NT2/D1 (cell line): Measurements from ENCODE around the gene HSD11B1.

Source experiments
- DNase-seq: peaks from one replicate; pipeline ENCODE4 v3.0.0-alpha.2; 2011; ENCODE audit warnings: low read depth, low spot score
- H3K27me3 ChIP-seq: 2 replicates; pipeline ENCODE4 v1.6.0; 2011; ENCODE audit warnings: mild to moderate bottlenecking; ENCODE audit not compliant: insufficient read length, insufficient read depth
- H3K36me3 ChIP-seq: 2 replicates; pipeline ENCODE4 v1.6.1; 2011; ENCODE audit warnings: mild to moderate bottlenecking, low read length, mixed read lengths; ENCODE audit not compliant: insufficient read depth, insufficient read length
- H3K4me1 ChIP-seq: 2 replicates; pipeline ENCODE4 v1.5.1; 2011; ENCODE audit not compliant: insufficient read depth, insufficient read length
- H3K4me3 ChIP-seq: 2 replicates; pipeline ENCODE4 v1.5.1; 2011; ENCODE audit warnings: low read depth; ENCODE audit not compliant: insufficient read length
- H3K9ac ChIP-seq: 2 replicates; pipeline ENCODE4 v1.6.0; 2011; ENCODE audit warnings: low read depth; ENCODE audit not compliant: insufficient read length
- H3K9me3 ChIP-seq: 2 replicates; pipeline ENCODE4 v1.5.1; 2011; ENCODE audit warnings: mild to moderate bottlenecking, low read length; ENCODE audit not compliant: insufficient read depth
- SUZ12 ChIP-seq: IDR thresholded peaks from 2 replicates; pipeline ENCODE4 v1.6.1; 2011; ENCODE audit not compliant: insufficient read length, insufficient read depth; ENCODE audit errors: extremely low read depth
- YY1 ChIP-seq: IDR thresholded peaks from 2 replicates; pipeline ENCODE4 v1.6.1; 2011; ENCODE audit not compliant: insufficient read length, insufficient read depth
- ZNF274 ChIP-seq: IDR thresholded peaks from 2 replicates; pipeline ENCODE4 v1.6.1; 2011; ENCODE audit warnings: mild to moderate bottlenecking, low read depth, low read length

The HSD11B1 gene

DNA sequence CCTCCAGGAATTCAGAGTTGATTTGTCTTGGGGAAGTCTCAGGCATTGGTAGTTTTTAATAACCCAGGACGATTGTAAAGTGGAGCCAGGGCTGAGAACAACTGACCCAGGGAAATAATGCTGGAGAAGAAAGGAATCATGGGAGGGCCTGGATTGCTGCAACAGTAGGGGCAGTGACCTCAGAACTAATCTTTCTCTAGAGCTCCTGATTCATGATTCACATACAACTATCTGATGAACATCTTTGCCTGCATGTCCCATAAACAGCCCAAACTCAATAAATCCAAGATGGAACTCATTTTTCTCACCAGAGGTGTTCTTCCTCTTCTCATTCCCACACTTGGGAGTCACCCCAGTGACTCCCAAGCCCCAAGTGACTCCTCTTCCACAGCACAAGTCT is 37.5 kb upstream of the HSD11B1 start:
- H3K4me1 ChIP-seq, result no peaks in the 10 kb centered on the region

DNA sequence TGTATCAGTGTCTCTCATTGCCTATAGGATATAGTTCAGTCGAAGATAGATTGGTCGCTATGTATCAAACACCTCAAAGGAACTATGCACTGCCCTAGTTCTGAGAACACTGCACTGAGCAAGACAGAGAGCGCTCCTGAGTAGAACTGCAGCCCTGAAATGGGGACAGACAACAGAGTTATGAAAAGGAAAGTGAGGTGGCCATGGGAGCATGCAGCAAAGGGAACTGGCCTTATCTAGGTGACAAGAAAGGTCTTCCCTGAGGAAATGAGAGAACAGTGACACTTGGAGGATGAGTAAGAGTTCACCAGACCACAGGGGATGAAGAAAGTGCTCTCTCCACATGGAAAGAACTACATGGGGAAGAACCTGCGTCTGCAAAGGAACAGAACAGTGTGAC is 36.9 kb upstream of the HSD11B1 start:
- no peaks in the 10 kb centered on the region for H3K9me3 ChIP-seq
- no peaks in the 10 kb centered on the region for H3K4me1 ChIP-seq
- DNase-seq, result no peak
- no peak overlapping the region for H3K9ac ChIP-seq
- TF ChIP-seq SUZ12, result no peak
- no peak for TF ChIP-seq ZNF274
- TF ChIP-seq YY1, result no peak
- no peaks in the 10 kb centered on the region for H3K36me3 ChIP-seq
- no peak overlapping the region for H3K4me3 ChIP-seq
- H3K27me3 ChIP-seq, result peaks cover 10% of the 10 kb centered on the region

More for the DNA sequence above, 37.5 kb upstream of the HSD11B1 start:
- DNase-seq, result no peak
- Histone ChIP-seq H3K9ac (no peak overlapping the region), H3K27me3 (peaks cover 6% of the 10 kb centered on the region), H3K9me3 (no peaks in the 10 kb centered on the region), H3K4me3 (no peak overlapping the region), H3K36me3 (no peaks in the 10 kb centered on the region)
- TF ChIP-seq SUZ12, result no peak
- no peak for TF ChIP-seq ZNF274
- no peak for TF ChIP-seq YY1

DNA sequence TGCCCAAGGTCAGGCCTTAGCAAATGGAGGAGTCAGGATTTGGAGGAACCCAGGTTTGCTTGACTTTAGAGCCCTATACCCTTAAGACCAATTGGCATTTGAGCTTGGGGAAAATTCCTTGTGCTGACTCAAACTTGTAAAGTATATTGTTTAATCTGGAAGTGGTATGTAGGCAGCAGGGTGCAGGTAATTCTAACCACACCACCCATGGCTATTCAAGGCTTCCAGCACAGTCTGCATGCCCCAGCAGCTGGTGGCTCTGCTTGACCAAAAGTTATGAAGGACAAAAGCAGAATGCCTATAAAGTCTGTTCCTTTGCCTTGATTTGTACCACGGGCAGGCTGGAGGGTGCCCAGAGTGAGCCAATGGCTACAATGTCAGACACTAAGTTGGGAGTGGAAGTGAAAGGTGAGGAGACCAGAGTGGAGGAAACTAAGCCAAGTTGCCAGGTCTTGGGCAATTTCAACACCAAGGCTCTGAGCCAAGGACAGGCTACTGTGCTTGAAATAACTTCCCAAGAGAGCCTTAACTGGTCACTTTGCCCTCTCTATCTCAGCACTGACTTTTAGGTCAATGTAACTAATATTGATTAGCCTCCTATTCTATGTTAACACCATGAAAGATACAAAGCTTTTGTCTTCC is 34.1 kb upstream of the HSD11B1 start:
- TF ChIP-seq SUZ12, result no peak
- no peak for TF ChIP-seq YY1
- TF ChIP-seq ZNF274, result no peak
- Histone ChIP-seq H3K4me1 (no peaks in the 10 kb centered on the region), H3K27me3 (peaks cover 38% of the 10 kb centered on the region), H3K9me3 (no peaks in the 10 kb centered on the region), H3K4me3 (no peak overlapping the region), H3K9ac (no peak overlapping the region), H3K36me3 (no peaks in the 10 kb centered on the region)
- DNase-seq, result no peak

DNA sequence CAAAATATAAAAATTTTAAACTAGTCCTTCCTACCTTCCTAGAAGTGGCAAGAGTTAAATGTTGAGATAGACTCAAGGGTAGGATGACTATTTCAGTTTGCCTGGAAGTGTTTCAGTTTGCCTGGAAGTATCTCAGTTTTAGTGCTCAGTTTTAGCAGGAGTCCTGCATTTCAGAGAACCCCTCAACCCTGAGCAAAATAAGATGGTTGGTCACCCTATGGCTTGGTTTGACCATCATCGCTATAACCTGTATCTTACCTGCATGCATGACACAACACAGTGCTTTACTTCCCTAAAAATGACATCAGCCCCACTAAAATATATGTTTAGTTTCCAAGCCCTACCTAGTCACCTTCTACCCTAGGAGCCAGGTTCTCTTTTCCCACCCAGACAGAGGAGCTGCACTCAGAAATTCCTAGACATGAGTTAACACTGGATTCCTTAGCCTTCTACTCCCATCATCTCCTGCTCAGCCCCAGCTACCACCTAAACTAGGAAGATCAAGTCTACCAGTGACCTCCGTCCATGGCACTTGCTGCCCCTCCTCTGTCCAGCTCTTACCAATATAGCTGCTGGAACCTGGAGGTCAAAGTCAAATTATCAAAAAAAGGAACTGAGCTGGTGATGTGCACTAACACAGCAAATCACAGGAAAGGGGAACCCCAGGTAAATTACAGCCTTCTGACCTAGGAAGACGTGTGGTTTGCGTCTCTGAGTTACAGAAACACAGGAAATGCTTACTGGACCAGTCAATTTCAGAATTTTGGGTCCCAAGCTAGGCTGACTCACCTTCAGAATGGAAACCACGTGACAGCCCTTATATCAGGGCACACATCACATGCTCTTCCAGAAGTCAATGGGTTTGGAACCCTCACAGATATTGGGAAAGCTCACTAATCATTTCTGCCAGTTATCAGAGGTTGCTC is 31.7 kb upstream of the HSD11B1 start:
- no peak for TF ChIP-seq SUZ12
- no peak for TF ChIP-seq YY1
- TF ChIP-seq ZNF274, result no peak
- Histone ChIP-seq H3K4me1 (no peaks in the 10 kb centered on the region), H3K36me3 (no peaks in the 10 kb centered on the region), H3K9ac (no peak overlapping the region), H3K27me3 (peaks cover 62% of the 10 kb centered on the region), H3K9me3 (no peaks in the 10 kb centered on the region), H3K4me3 (no peak overlapping the region)
- DNase-seq, result no peak

DNA sequence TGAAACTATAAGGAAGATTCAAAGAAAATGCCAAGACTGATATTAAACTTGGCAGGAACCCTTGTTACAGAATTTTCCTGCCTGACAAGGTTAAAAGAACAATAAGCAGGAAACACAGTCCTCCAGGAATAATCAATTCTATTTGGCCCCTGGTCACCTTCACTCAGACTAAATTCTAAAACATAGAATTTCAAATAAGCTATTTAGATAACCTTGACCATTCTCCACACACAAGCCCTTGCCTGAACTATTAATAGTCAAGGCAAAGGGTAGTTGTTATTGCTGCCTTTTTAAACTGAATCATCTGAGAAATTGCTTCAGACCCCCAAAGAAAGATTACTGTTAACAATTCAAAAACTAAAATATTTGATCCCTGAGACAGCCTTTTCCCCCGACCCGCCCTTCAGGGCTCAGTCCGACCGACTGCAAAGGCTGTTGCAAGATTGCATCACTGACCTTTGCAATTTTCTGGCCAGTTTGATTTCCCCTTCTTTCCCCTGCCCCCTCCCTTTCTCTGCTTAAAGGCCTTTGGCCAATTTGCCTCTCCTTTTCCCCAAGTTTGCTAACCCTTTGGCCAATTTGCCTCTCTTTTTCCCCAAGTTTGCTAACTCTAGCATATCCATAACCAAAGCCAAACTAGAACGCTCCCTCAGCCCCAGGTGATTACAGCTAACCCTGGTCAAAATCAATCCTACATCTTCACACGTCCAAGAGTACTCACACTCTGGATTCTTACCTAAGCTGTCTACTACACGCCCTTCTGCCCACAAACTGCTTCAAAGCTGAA is 30.8 kb upstream of the HSD11B1 start:
- Histone ChIP-seq H3K4me1 (no peaks in the 10 kb centered on the region), H3K9me3 (no peaks in the 10 kb centered on the region), H3K27me3 (peaks cover 68% of the 10 kb centered on the region), H3K36me3 (no peaks in the 10 kb centered on the region), H3K4me3 (no peak overlapping the region), H3K9ac (no peak overlapping the region)
- TF ChIP-seq YY1 (no peak), ZNF274 (no peak), SUZ12 (no peak)
- DNase-seq, result no peak

DNA sequence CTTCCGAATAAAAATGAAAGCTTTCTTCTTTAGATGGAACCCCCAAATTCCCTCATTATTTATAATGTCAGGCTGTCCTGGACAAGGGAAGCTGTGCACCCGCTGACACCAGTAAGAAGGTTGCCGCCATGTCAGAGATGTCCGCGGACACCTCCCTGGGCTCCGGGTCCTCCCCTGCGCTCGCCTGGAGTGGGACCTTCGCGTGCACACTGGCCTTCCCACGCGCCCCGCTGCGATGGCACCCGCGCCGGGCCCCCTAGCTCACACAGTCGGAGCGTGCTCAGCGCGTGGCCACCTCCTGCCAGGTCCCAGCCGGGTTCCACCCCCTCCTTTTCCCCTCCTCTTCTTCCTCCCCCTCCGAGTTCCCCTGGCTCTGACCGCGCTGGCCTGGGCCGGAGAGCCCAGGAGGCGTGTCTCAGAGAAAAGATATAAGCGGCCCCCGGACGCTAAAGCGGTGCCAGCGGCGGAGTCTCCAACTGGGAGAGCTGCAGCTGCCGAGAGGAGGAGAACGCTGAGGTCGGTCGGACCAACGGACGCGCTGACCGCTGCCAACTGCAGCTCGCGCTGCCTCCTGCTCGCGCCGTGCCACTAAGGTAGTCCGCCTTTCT is 29.6 kb upstream of the HSD11B1 start, which contains the start of gene G0S2:
Gene G0S2 (plus strand): TSS at position 456 of the 608 bp plus-strand sequence. CDS start 273 bp downstream, outside the sequence.
- H3K36me3 ChIP-seq, result no peaks in the 10 kb centered on the region
- DNase-seq, result peak; percentile 15
- H3K9ac ChIP-seq, result peak within 1 kb of the TSS; percentile 61
- peak within 1 kb of the TSS; percentile 65 for H3K4me3 ChIP-seq
- H3K4me1 ChIP-seq, result no peaks in the 10 kb centered on the region
- H3K9me3 ChIP-seq, result no peaks in the 10 kb centered on the region
- TF ChIP-seq YY1 (no peak), SUZ12 (peak; percentile 34), ZNF274 (no peak)
- peaks cover 69% of the 10 kb centered on the region for H3K27me3 ChIP-seq
